Suprapubic skin (tissue), 4 donors: ENCODE measurements around the gene MYO16. TPM values are rescaled to one million over a fixed set of nuclear protein-coding genes. Genes with fewer than 3 reads are reported as not detected.

Experiments
- DNase-seq, 2 donors: peaks; one replicate each; pipeline ENCODE4 v3.0.0-alpha.2; 2019; ENCODE audit warnings: low spot score in 2 of 2
- H3K27ac ChIP-seq: fragments of 200-600 bp; sonication (generic); one replicate; pipeline ENCODE4 v1.5.1; 2019
- H3K27me3 ChIP-seq: fragments of 200-600 bp; sonication (generic); one replicate; pipeline ENCODE4 v1.5.1; 2019
- H3K36me3 ChIP-seq: fragments of 200-600 bp; sonication (generic); one replicate; pipeline ENCODE4 v1.5.1; 2019
- H3K4me1 ChIP-seq: fragments of 200-600 bp; sonication (generic); one replicate; pipeline ENCODE4 v1.5.1; 2019
- H3K4me3 ChIP-seq: fragments of 200-600 bp; sonication (generic); one replicate; pipeline ENCODE4 v1.5.1; 2019; ENCODE audit warnings: mild to moderate bottlenecking
- H3K9me3 ChIP-seq: fragments of 200-600 bp; sonication (generic); one replicate; pipeline ENCODE4 v1.5.1; 2019
- EP300 ChIP-seq: sonication (generic); formaldehyde crosslinking; IDR thresholded peaks from one replicate; pipeline ENCODE4 v1.6.1; 2017; ENCODE audit warnings: antibody characterized with exemption
- POLR2A ChIP-seq, 2 donors: fragments of 450-650 bp; IDR thresholded peaks; one replicate each; pipeline ENCODE4 v1.6.1; 2017; ENCODE audit warnings: antibody characterized with exemption in 2 of 2, mild to moderate bottlenecking in 2 of 2, moderate library complexity in 2 of 2
- POLR2AphosphoS5 ChIP-seq, 3 donors: sonication (generic); formaldehyde crosslinking; IDR thresholded peaks; one replicate each; pipeline ENCODE4 v1.6.1; 2017; ENCODE audit warnings: antibody characterized with exemption in 3 of 3
- WGBS: methylation state at CpG from one replicate; pipeline ENCODE4 v1.1.5; 2018; 5-methylcytosine and 5-hydroxymethylcytosine counted together
- total RNA-seq, 4 donors: library from RNA; depleted of rRNA; stranded (reverse); fragments of >200 nt; gene quantifications; one replicate each; pipeline ENCODE4 v1.1.0, GENCODE V29; 2016
- TF ChIP-seq, protein P1 (sequence below), 2 donors: fragments of 200-600 bp in 1 of 2; fragments of 450-650 bp in 1 of 2; sonication (generic) in 1 of 2; IDR thresholded peaks; one replicate each; pipeline ENCODE4 v1.5.1; 2016 to 2019; ENCODE audit warnings: antibody characterized with exemption in 2 of 2, mild to moderate bottlenecking in 1 of 2, moderate library complexity in 1 of 2

MYO16 gene
- total RNA-seq, 4 donors from 2014 or later: 0.08 to 0.98 (median 0.25) TPM

DNA sequence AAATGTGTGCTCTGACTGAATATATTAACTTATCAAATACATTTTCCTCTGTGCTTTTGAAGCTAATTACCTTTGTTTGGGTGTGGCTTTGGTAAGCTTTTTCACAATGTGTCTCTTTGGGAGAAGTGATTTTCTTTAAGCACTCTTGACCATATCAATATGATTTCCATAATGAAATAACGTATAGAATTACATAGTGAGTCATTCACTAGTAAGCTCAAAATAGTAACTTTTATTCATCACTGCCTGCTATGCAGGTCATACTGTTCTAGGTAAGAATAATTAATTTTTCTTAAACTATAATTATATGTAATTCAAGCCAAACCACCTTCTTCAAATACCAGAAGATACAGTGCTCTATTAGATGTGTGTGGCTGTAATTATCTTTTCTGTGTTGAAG, 480.7 kb downstream of the MYO16 start:
- H3K4me3 ChIP-seq: no peak overlapping the region
- H3K27ac ChIP-seq: no peak overlapping the region
- no peak for TF ChIP-seq POLR2AphosphoS5 (IDR thresholded peaks at IDR 0.05)
- no peak for TF ChIP-seq POLR2A (IDR thresholded peaks at IDR 0.05)
- no peak for TF ChIP-seq EP300
- TF ChIP-seq, protein P1, sequence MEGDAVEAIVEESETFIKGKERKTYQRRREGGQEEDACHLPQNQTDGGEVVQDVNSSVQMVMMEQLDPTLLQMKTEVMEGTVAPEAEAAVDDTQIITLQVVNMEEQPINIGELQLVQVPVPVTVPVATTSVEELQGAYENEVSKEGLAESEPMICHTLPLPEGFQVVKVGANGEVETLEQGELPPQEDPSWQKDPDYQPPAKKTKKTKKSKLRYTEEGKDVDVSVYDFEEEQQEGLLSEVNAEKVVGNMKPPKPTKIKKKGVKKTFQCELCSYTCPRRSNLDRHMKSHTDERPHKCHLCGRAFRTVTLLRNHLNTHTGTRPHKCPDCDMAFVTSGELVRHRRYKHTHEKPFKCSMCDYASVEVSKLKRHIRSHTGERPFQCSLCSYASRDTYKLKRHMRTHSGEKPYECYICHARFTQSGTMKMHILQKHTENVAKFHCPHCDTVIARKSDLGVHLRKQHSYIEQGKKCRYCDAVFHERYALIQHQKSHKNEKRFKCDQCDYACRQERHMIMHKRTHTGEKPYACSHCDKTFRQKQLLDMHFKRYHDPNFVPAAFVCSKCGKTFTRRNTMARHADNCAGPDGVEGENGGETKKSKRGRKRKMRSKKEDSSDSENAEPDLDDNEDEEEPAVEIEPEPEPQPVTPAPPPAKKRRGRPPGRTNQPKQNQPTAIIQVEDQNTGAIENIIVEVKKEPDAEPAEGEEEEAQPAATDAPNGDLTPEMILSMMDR (IDR thresholded peaks at IDR 0.05): no peak
- WGBS: 45% methylated on average over 1 of the region's 1 CpG
- peaks cover 3% of the 10 kb centered on the region for H3K27me3 ChIP-seq
- H3K4me1 ChIP-seq: no peaks in the 10 kb centered on the region
- no peaks in the 10 kb centered on the region for H3K36me3 ChIP-seq
- no peak for DNase-seq
- no peaks in the 10 kb centered on the region for H3K9me3 ChIP-seq

DNA sequence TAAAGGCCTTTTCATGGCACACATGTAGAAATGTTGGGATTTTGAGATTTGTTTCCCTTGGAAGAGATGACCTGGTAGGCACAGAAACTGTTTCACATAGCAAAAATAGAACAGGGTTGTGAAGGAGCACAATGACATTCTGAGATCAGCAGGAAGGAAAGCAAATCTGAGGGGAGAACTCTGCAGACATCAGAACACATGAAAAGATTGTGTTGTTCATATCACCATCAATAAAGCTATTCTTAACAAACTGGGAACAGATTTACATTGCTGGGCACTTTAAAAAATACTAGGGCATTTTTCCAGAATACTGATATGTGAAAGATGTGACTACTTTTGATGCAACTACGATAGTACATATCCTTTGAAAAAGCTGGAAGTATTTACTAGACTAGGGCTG, 481.7 kb downstream of the MYO16 start:
- H3K36me3 ChIP-seq: no peaks in the 10 kb centered on the region
- peaks cover 3% of the 10 kb centered on the region for H3K27me3 ChIP-seq
- H3K9me3 ChIP-seq: no peaks in the 10 kb centered on the region
- WGBS: 51% methylated on average over 1 of the region's 1 CpG
- H3K4me3 ChIP-seq: no peak overlapping the region
- H3K4me1 ChIP-seq: no peaks in the 10 kb centered on the region
- H3K27ac ChIP-seq: no peak overlapping the region
- TF ChIP-seq, protein P1 (IDR thresholded peaks at IDR 0.05): no peak
- TF ChIP-seq EP300: no peak
- no peak for TF ChIP-seq POLR2AphosphoS5 (IDR thresholded peaks at IDR 0.05)
- TF ChIP-seq POLR2A (IDR thresholded peaks at IDR 0.05): no peak
- no peak for DNase-seq

DNA sequence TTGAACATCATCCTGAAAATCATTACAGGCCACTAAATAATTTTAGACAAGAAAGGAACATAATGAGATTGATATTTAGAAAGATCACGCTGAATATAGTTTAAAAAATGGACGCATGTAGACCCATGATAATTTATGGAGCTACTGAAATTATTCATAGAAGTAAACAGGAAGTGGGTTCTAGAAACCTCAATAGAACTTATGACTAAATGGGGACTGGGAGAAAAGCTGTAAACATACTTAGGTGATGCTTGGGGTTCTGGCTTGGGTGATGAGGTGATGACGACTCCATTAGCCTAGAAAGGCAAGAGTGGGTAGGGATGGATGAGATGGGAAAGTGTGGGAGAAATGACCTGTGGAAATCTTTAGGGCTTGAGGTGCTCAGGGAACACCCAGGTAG, 484.0 kb downstream of the MYO16 start:
- DNase-seq: no peak
- TF ChIP-seq, protein P1 (IDR thresholded peaks at IDR 0.05): no peak
- TF ChIP-seq EP300 (no peak), POLR2AphosphoS5 (IDR thresholded peaks at IDR 0.05) (no peak), POLR2A (IDR thresholded peaks at IDR 0.05) (no peak)
- Histone ChIP-seq H3K27ac (no peak overlapping the region), H3K4me1 (no peaks in the 10 kb centered on the region), H3K36me3 (no peaks in the 10 kb centered on the region), H3K27me3 (peaks cover 2% of the 10 kb centered on the region), H3K9me3 (no peaks in the 10 kb centered on the region), H3K4me3 (no peak overlapping the region)
- WGBS: 80% methylated on average over 3 of the region's 3 CpGs

DNA sequence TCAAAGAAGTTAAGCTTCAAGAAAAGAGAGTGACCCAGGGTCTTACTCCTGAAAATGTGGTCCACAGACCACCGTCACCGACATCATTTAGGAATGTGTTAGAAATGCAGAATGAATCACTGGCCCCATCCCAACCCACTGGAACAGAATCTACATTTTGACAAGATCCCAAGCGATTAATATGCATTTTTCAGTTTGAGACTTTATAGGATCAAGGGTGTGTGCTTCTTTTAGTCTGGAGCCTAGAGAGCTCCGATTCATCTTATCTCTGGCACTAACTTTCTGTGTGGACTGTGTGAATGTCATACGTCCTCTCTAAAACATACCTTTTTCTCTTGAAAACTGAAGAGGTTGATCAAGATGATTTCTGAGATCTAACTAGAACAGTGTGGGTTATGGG, 484.8 kb downstream of the MYO16 start:
- Histone ChIP-seq H3K27ac (no peak overlapping the region), H3K36me3 (no peaks in the 10 kb centered on the region), H3K4me1 (no peaks in the 10 kb centered on the region), H3K9me3 (no peaks in the 10 kb centered on the region), H3K27me3 (no peaks in the 10 kb centered on the region), H3K4me3 (no peak overlapping the region)
- WGBS: 69% methylated on average over 5 of the region's 5 CpGs
- DNase-seq: no peak
- TF ChIP-seq POLR2AphosphoS5 (IDR thresholded peaks at IDR 0.05) (no peak), EP300 (no peak), POLR2A (IDR thresholded peaks at IDR 0.05) (no peak)
- TF ChIP-seq, protein P1 (IDR thresholded peaks at IDR 0.05): no peak

DNA sequence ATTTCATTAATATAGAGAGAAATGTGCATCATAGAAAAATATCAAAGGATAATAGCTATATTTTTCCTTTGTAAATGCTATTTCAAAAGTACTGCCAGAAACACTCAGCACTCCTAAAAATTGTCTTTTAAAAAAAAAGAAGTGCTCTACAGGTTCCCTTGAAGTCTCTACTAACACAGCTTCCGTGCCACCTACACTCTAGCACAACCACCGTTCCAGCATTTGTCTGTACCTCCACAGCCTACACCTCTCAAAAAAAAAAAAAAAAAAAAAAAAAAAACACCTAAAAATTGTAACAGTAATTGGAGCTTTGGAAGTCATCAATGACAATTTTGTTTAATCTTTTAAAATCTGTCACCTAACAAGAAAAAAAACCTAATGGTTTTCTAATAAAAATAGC, 485.6 kb downstream of the MYO16 start:
- no peaks in the 10 kb centered on the region for H3K36me3 ChIP-seq
- no peaks in the 10 kb centered on the region for H3K27me3 ChIP-seq
- TF ChIP-seq EP300 (no peak), POLR2A (IDR thresholded peaks at IDR 0.05) (no peak), POLR2AphosphoS5 (IDR thresholded peaks at IDR 0.05) (no peak)
- TF ChIP-seq, protein P1 (IDR thresholded peaks at IDR 0.05): no peak
- no peaks in the 10 kb centered on the region for H3K9me3 ChIP-seq
- no peak overlapping the region for H3K27ac ChIP-seq
- no peak for DNase-seq
- H3K4me3 ChIP-seq: no peak overlapping the region
- 82% methylated on average over 2 of the region's 2 CpGs for WGBS
- no peaks in the 10 kb centered on the region for H3K4me1 ChIP-seq
